KMS-11 (cell line): ENCODE data around the gene DENND5B.

Experiments used
- H2AFZ ChIP-seq: fragments of 200-600 bp; sonication (generic); 2 replicates; pipeline ENCODE4 v1.6.1; 2016; ENCODE audit warnings: antibody characterized with exemption, mixed run types, low read depth
- H3K27ac ChIP-seq: fragments of 200-600 bp; sonication (generic); 2 replicates; pipeline ENCODE4 v1.6.1; 2016; ENCODE audit warnings: mild to moderate bottlenecking, mixed run types
- H3K27me3 ChIP-seq: fragments of 200-600 bp; sonication (generic); 2 replicates; pipeline ENCODE4 v1.6.1; 2017; ENCODE audit warnings: mild to moderate bottlenecking, low read depth, mixed run types, moderate library complexity; ENCODE audit not compliant: insufficient read depth
- H3K36me3 ChIP-seq: fragments of 200-600 bp; sonication (generic); 2 replicates; pipeline ENCODE4 v1.6.1; 2017; ENCODE audit warnings: mild to moderate bottlenecking, mixed run types; ENCODE audit not compliant: insufficient read depth
- H3K4me1 ChIP-seq: fragments of 200-600 bp; sonication (generic); 2 replicates; pipeline ENCODE4 v1.6.1; 2016; ENCODE audit warnings: mild to moderate bottlenecking, low read depth, mixed run types; ENCODE audit not compliant: poor library complexity, severe bottlenecking
- H3K4me2 ChIP-seq: fragments of 200-600 bp; sonication (generic); 2 replicates; pipeline ENCODE4 v1.7.0; 2016; ENCODE audit warnings: mild to moderate bottlenecking, mixed run types
- H3K4me3 ChIP-seq: fragments of 200-600 bp; sonication (generic); IDR thresholded peaks from 2 replicates; pipeline ENCODE4 v1.6.1; 2017; ENCODE audit warnings: low read depth, low read length, mixed read lengths; ENCODE audit not compliant: insufficient read depth
- H3K79me2 ChIP-seq: fragments of 200-600 bp; sonication (generic); 2 replicates; pipeline ENCODE4 v1.6.1; 2016; ENCODE audit warnings: low read depth, mixed run types; ENCODE audit not compliant: insufficient read depth
- H3K9ac ChIP-seq: fragments of 200-600 bp; sonication (generic); 2 replicates; pipeline ENCODE4 v1.6.1; 2016; ENCODE audit warnings: mild to moderate bottlenecking, mixed run types
- H4K20me1 ChIP-seq: fragments of 200-600 bp; sonication (generic); 2 replicates; pipeline ENCODE4 v1.6.1; 2016; ENCODE audit warnings: mild to moderate bottlenecking, mixed run types; ENCODE audit not compliant: insufficient read depth
- CTCF ChIP-seq: fragments of 200-600 bp; sonication (generic); conservative IDR thresholded peaks from 2 replicates; pipeline ENCODE4 v1.6.1; 2017; ENCODE audit warnings: low read depth, mild to moderate bottlenecking, antibody characterized with exemption, low read length, moderate library complexity, mixed read lengths

The DENND5B gene

DNA sequence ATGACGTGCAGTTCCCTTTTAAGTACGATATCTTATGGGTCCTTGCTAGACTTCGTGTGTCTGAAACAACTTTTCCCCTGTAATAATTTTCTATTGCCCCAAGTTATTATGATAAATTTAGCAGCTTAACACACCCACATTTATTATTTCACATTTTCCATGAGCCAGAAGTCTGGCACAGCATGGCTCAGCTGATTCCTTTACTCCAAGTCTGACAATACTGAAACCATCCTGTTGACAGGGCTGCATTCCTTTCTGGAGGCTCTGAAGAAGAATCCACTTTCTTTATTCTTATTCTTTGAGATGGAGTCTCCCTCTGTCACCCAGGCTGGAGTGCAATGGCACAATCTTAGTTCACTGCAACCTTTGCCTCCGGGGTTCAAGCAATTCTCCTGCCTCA lies 80.9 kb downstream of the DENND5B start:
- H2AFZ ChIP-seq, result no peak overlapping the region
- no peaks in the 10 kb centered on the region for H3K36me3 ChIP-seq
- H4K20me1 ChIP-seq, result no peaks in the 10 kb centered on the region
- H3K4me3 ChIP-seq, result no peak overlapping the region
- H3K9ac ChIP-seq, result no peak overlapping the region
- no peak for TF ChIP-seq CTCF
- no peak overlapping the region for H3K4me2 ChIP-seq
- H3K27me3 ChIP-seq, result no peaks in the 10 kb centered on the region
- no peak overlapping the region for H3K27ac ChIP-seq
- H3K4me1 ChIP-seq, result no peaks in the 10 kb centered on the region
- H3K79me2 ChIP-seq, result no peaks in the 10 kb centered on the region

DNA sequence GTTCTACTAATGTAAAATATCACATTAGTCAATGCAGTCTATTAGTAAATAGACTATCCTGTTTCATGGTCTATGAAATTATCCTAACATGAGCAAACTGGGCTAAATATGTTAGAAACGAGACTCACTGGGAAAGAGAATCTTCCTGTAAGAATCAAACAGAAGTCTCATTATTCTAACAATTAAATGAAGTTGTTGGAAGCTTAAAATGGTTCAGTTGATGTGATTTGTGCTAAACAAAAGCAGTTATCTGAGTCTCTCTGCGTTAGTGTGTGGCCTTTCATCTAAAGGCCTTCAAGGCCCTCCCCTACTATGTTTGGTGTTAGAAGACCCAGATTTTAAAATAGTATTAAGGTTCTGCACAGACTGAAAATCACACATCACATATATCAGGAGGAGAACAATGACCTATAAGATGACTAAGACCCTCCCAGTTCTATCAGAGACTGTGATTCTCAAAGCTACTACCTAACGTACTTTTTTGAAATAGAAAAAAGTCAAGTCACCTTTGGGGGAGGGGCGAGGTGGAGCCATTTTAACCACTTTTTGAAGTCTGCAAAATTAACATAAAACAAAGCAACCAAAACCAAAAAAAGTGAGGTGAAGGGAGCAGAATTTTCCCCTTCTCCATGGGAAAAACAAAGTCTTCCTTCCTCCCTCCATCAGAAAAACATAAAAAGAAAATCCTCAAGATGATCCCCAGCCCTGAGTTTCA lies 82.3 kb downstream of the DENND5B start:
- Histone ChIP-seq H3K4me2 (no peak overlapping the region), H3K79me2 (no peaks in the 10 kb centered on the region), H2AFZ (no peak overlapping the region), H3K27me3 (no peaks in the 10 kb centered on the region), H3K27ac (no peak overlapping the region), H4K20me1 (no peaks in the 10 kb centered on the region), H3K9ac (no peak overlapping the region), H3K36me3 (no peaks in the 10 kb centered on the region), H3K4me1 (no peaks in the 10 kb centered on the region), H3K4me3 (no peak overlapping the region)
- TF ChIP-seq CTCF, result no peak

DNA sequence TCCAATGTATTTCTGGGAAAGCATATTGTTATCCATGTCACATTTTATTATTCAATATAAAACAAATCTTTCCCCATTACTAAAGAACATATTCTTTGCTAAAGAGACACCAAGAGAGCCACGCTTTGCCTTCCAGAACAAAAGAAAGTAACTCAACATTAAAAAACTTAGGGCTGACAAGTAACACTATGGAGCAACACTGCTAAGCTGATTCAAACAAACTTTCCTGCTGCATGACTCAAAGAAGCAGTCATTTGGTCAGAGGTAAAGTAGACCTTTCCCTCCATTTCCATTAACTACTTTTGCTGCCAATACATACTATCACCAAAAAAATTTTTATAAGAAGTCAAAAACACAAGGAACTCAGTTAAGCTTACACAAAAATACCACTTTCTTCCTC lies 83.0 kb downstream of the DENND5B start:
- Histone ChIP-seq H2AFZ (no peak overlapping the region), H3K36me3 (no peaks in the 10 kb centered on the region), H3K27ac (no peak overlapping the region), H3K9ac (no peak overlapping the region), H3K27me3 (no peaks in the 10 kb centered on the region), H3K4me1 (no peaks in the 10 kb centered on the region), H4K20me1 (no peaks in the 10 kb centered on the region), H3K4me2 (no peak overlapping the region), H3K79me2 (no peaks in the 10 kb centered on the region), H3K4me3 (no peak overlapping the region)
- TF ChIP-seq CTCF, result no peak

DNA sequence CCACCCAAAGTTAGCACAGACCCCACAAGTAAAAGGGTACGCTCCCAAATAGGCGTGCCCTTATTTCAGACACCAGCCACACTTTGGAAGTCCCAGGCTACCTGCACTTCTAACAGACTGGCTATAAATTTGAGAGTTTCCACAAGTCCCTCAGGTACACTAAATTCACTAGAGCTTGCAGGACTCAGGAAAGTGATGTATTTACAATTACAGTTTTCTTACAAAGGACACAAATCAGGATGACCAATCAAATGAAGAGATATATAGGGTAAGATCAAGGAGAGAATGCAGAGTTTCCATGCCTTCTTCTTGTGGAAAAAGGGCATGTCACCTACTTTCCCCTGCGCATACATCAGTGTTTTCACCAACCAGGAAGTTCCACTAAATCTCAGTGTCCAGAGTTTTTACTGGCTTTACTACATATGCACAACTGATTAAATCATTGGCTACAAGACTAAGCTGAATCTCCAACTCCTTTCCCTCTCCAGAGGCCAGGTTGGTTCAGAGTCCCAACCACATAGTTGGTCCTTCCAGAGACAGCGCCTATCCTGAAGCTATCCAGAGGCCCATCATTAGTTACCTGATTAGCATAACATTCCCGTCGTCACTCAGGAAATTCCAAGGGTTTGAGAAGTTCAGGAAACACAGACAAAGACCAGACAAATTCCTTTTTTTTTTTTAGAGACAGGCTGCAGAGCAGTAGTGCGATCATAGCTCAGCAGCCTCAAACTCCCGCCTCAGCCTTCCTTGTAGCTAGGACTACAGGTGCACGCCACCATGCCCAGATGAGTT lies 84.2 kb downstream of the DENND5B start:
- H3K4me3 ChIP-seq, result no peak overlapping the region
- no peak overlapping the region for H2AFZ ChIP-seq
- H3K27ac ChIP-seq, result no peak overlapping the region

More for the DNA sequence above, 84.2 kb downstream of the DENND5B start:
- no peak overlapping the region for H3K4me2 ChIP-seq
- no peaks in the 10 kb centered on the region for H3K79me2 ChIP-seq
- no peaks in the 10 kb centered on the region for H3K27me3 ChIP-seq
- H3K9ac ChIP-seq, result no peak overlapping the region
- TF ChIP-seq CTCF, result no peak
- no peaks in the 10 kb centered on the region for H4K20me1 ChIP-seq
- no peaks in the 10 kb centered on the region for H3K36me3 ChIP-seq
- H3K4me1 ChIP-seq, result no peaks in the 10 kb centered on the region
